Stimulated activated CD4-positive, alpha-beta T cell treated with anti-CD3 and anti-CD28 coated beads, Interleukin-12 subunit alpha, Interleukin-12 subunit beta, amount 100 ng/mL, for 48 hours (primary cell): ENCODE data around the gene NAV3.

Experiments used
- DNase-seq, 3 donors: peaks; one replicate each; pipeline ENCODE4 v3.0.0-alpha.2; 2020; ENCODE audit warnings: low read depth in 2 of 3, low spot score in 1 of 3

The NAV3 gene

GRCh38 chr12:77925536-77926108 lies 94.9 kb downstream of the NAV3 start:
- DNase-seq: peak in 2 of 3 donors; percentile 0 to 3

GRCh38 chr12:77928078-77928477 lies 97.4 kb downstream of the NAV3 start:
- no peak for DNase-seq

GRCh38 chr12:77932216-77932615 lies 101.5 kb downstream of the NAV3 start:
- DNase-seq: no peak

- DNase-seq: no peak
Observed at GRCh38 chr12:77938301-77938700, 107.6 kb downstream of the NAV3 start.

- no peak for DNase-seq
Observed at GRCh38 chr12:77940011-77940423, 109.3 kb downstream of the NAV3 start.

- no peak for DNase-seq
Observed at GRCh38 chr12:77940567-77940966, 109.9 kb downstream of the NAV3 start.

GRCh38 chr12:77941401-77941800 lies 110.7 kb downstream of the NAV3 start:
- no peak for DNase-seq

GRCh38 chr12:77943466-77943865 lies 112.8 kb downstream of the NAV3 start:
- no peak for DNase-seq

GRCh38 chr12:77946541-77947061 lies 115.9 kb downstream of the NAV3 start:
- no peak for DNase-seq

- DNase-seq: no peak
Observed at GRCh38 chr12:77947330-77947729, 116.6 kb downstream of the NAV3 start.

GRCh38 chr12:77947746-77948145 lies 117.1 kb downstream of the NAV3 start:
- no peak for DNase-seq

- DNase-seq: no peak
Observed at GRCh38 chr12:77949943-77950342, 119.2 kb downstream of the NAV3 start.

GRCh38 chr12:77953528-77954205 lies 123.0 kb downstream of the NAV3 start:
- no peak for DNase-seq

- DNase-seq: no peak
Observed at GRCh38 chr12:77954206-77954555, 123.5 kb downstream of the NAV3 start.

- DNase-seq: no peak
Observed at GRCh38 chr12:77957062-77957461, 126.4 kb downstream of the NAV3 start.

- DNase-seq: no peak
Observed at GRCh38 chr12:77963576-77964178, 133.0 kb downstream of the NAV3 start.

GRCh38 chr12:77965790-77966189 lies 135.1 kb downstream of the NAV3 start:
- DNase-seq: no peak

- DNase-seq: no peak
Observed at GRCh38 chr12:77968021-77968420, 137.3 kb downstream of the NAV3 start.

- DNase-seq: no peak
Observed at GRCh38 chr12:77968571-77968970, 137.9 kb downstream of the NAV3 start.

GRCh38 chr12:77973579-77973978 lies 142.9 kb downstream of the NAV3 start:
- DNase-seq: no peak

- no peak for DNase-seq
Observed at GRCh38 chr12:77974645-77975044, 144.0 kb downstream of the NAV3 start.

- DNase-seq: no peak
Observed at GRCh38 chr12:77979597-77980250, 149.0 kb downstream of the NAV3 start.
